GM12878 (cell line): ENCODE results near the gene ZCCHC24. TPM values are rescaled to one million over a fixed set of nuclear protein-coding genes. Genes with fewer than 3 reads are reported as not detected.

ENCODE experiments used
- ATAC-seq: fragments of 200-7000 bp; cut with Tn5 transposase; 3 replicates; pipeline ENCODE4 v1.9.1; 2020; ENCODE audit warnings: mild to moderate bottlenecking, moderate library complexity
- BruUV-seq: library from RNA; stranded (reverse); fragments of 400-500 nt; replicated peaks from 2 replicates; lab custom pipeline; 2021; lab: Mats Ljungman, UMichigan
- CTCF ChIA-PET: fragments of 300-600 bp; sonication (Branson Sonifier 250); formaldehyde crosslinking; extraction: SDS; loops from one replicate; lab custom pipeline; 2021; ENCODE audit warnings: inconsistent platforms; lab: Yijun Ruan, JAX
- POLR2A ChIA-PET: fragments of 350-600 bp; formaldehyde crosslinking; extraction: SDS; loops from one replicate; lab custom pipeline; 2021; ENCODE audit warnings: inconsistent platforms; lab: Charles Lee
- RAD21 ChIA-PET: fragments of 300-600 bp; sonication (Branson Sonifier 250); formaldehyde crosslinking; loops from one replicate; lab custom pipeline; 2023; ENCODE audit warnings: antibody characterized with exemption; ENCODE audit not compliant: unreplicated experiment; lab: Charles Lee
- SMC1A ChIA-PET: fragments of 300-600 bp; sonication (Branson Sonifier 250); formaldehyde crosslinking; loops from one replicate; lab custom pipeline; 2023; ENCODE audit not compliant: unreplicated experiment, uncharacterized antibody; lab: Charles Lee
- DNase-seq: peaks from one replicate; pipeline ENCODE4 v3.0.0-alpha.2; 2011; ENCODE audit warnings: low read depth, low spot score
- FAIRE-seq: peaks from 3 replicates; lab custom pipeline; 2011; peaks lifted over from hg19 to GRCh38; lab: Jason Lieb, UNC
- H2AFZ ChIP-seq: 2 replicates; pipeline ENCODE4 v1.6.0; 2011; ENCODE audit warnings: low read depth, low read length, control low read depth; ENCODE audit not compliant: control insufficient read depth
- H3K27ac ChIP-seq: 2 replicates; pipeline ENCODE4 v1.5.1; 2011; ENCODE audit warnings: control low read depth; ENCODE audit not compliant: control insufficient read depth, insufficient read depth
- H3K27me3 ChIP-seq, 2 experiments: replicated peaks in 1 of 2; 2 replicates each; pipeline versions ENCODE4 v1.6.0 to v1.6.1; 2011; ENCODE audit warnings: low read length in 1 of 2; ENCODE audit not compliant: control insufficient read depth in 2 of 2, insufficient read depth in 2 of 2
- H3K36me3 ChIP-seq, 2 experiments: 2 replicates each; pipeline ENCODE4 v1.5.1; 2011; ENCODE audit warnings: low read length in 1 of 2; ENCODE audit not compliant: control insufficient read depth in 2 of 2, insufficient read depth in 2 of 2
- H3K4me1 ChIP-seq: 2 replicates; pipeline ENCODE4 v1.6.1; 2011; ENCODE audit warnings: mild to moderate bottlenecking, low read length, moderate library complexity, mixed read lengths; ENCODE audit not compliant: control insufficient read depth, insufficient read depth
- H3K4me2 ChIP-seq: 2 replicates; pipeline ENCODE4 v1.6.0; 2011; ENCODE audit warnings: control low read depth; ENCODE audit not compliant: control insufficient read depth, insufficient read depth
- H3K4me3 ChIP-seq: fragments of 200-600 bp; sonication (generic); 2 replicates; pipeline ENCODE4 v1.5.1; 2016
- H3K79me2 ChIP-seq: 2 replicates; pipeline ENCODE4 v1.6.0; 2011; ENCODE audit warnings: low read length; ENCODE audit not compliant: control insufficient read depth, insufficient read depth
- H3K9ac ChIP-seq: 2 replicates; pipeline ENCODE4 v1.8.0; 2011; ENCODE audit warnings: low read length, control low read depth, mixed read lengths; ENCODE audit not compliant: control insufficient read depth, insufficient read depth
- H3K9me3 ChIP-seq: replicated peaks from 3 replicates; pipeline ENCODE4 v1.5.1; 2011; ENCODE audit warnings: mild to moderate bottlenecking, low read length; ENCODE audit not compliant: control insufficient read depth, insufficient read depth
- H4K20me1 ChIP-seq: 2 replicates; pipeline ENCODE4 v1.6.0; 2011; ENCODE audit not compliant: control insufficient read depth, insufficient read depth
- HSF1 ChIP-seq: fragments of 150-350 bp; IDR thresholded peaks from 2 replicates; pipeline ENCODE4 v1.6.1; 2014; ENCODE audit warnings: mild to moderate bottlenecking, low read depth, low read length
- POLR2A ChIP-seq: IDR thresholded peaks from 2 replicates; pipeline ENCODE4 v1.6.1; 2011; ENCODE audit warnings: low read depth, mild to moderate bottlenecking, low read length
- POLR2AphosphoS2 ChIP-seq: IDR thresholded peaks from 2 replicates; pipeline ENCODE4 v1.6.1; 2011; ENCODE audit warnings: low read depth, mild to moderate bottlenecking, low read length, improper control_type of control experiment, moderate library complexity
- SP1 ChIP-seq: IDR thresholded peaks from one replicate; pipeline ENCODE4 v1.6.1; 2011; ENCODE audit warnings: low read depth, low read length
- STAT1 ChIP-seq: fragments of 450-650 bp; conservative IDR thresholded peaks from 2 replicates; pipeline ENCODE4 v1.6.1; 2014; ENCODE audit warnings: antibody characterized with exemption, mild to moderate bottlenecking
- ZNF207 ChIP-seq: fragments of 450-650 bp; IDR thresholded peaks from 2 replicates; pipeline ENCODE4 v1.6.1; 2014; ENCODE audit warnings: antibody characterized with exemption, mild to moderate bottlenecking, borderline replicate concordance
- ZNF274 ChIP-seq: IDR thresholded peaks from one replicate; pipeline ENCODE4 v1.8.0; 2011; ENCODE audit not compliant: insufficient read length, insufficient read depth
- WGBS: methylation state at CpG from one replicate; pipeline ENCODE4 v1.1.6; 2016; ENCODE audit warnings: low lambda C conversion rate; ENCODE audit not compliant: insufficient replicate concordance, insufficient coverage; ENCODE audit errors: missing lambda C conversion rate; 5-methylcytosine and 5-hydroxymethylcytosine counted together
- in situ Hi-C: fragments of 300-500 bp; cut with MboI; formaldehyde crosslinking; loops from 9 replicates; pipeline ENCODE4 v1.14.3; 2018; ENCODE audit warnings: mixed read lengths
- intact Hi-C: fragments of 100-400 bp; cut with micrococcal nuclease; formaldehyde crosslinking; loops from one replicate; pipeline ENCODE4 v1.14.2; 2022; ENCODE audit not compliant: unreplicated experiment
- polyA plus RNA-seq, 11 experiments: library from polyadenylated mRNA; depleted of rRNA in 4 of 11; unstranded in 6 of 11; stranded (reverse) in 5 of 11; fragments of >200 nt; fragmentation: Nextera tagmentation in 4 of 11; fragmentation: Illumina TruSeq in 1 of 11; extraction: Ambion mirVana in 4 of 11; extraction: Trizol in 1 of 11; gene quantifications; 1 replicate in 1 of 11; 2 replicates in 10 of 11; pipeline versions ENCODE4 v1.2.1 to v1.2.3, GENCODE V29; 2011 to 2016; ENCODE audit warnings: inconsistent platforms in 2 of 11, missing spikeins in 2 of 11, low read depth in 1 of 11
- total RNA-seq, 4 experiments: library from RNA; depleted of rRNA in 3 of 4; stranded (reverse); fragments of >200 nt in 3 of 4; fragmentation: Illumina TruSeq in 1 of 4; extraction: Trizol in 1 of 4; gene quantifications; 2 replicates each; pipeline versions ENCODE4 v1.2.1 to v1.2.3, GENCODE V29; 2013 to 2021
- TF ChIP-seq, protein P1 (sequence below): fragments of 450-650 bp; formaldehyde crosslinking; IDR thresholded peaks from 2 replicates; pipeline ENCODE4 v1.4.0; 2020; ENCODE audit warnings: mild to moderate bottlenecking, moderate library complexity

The ZCCHC24 gene
- total and polyA plus RNA-seq, 10 of the 15 experiments (the other 5 are each of a cell fraction or from before 2014, with no cell fraction given) = 0.02 to 0.62 (median 0.04) TPM; not detected in 4

- WGBS = 35% methylated on average over 4 of the region's 4 CpGs
- Histone ChIP-seq H3K9me3 (no peaks in the 10 kb centered on the region; the same call in 1 of the 3 replicates), H3K4me1 (no peaks in the 10 kb centered on the region), H3K4me2 (no peak overlapping the region), H3K4me3 (no peak overlapping the region), H3K9ac (no peak overlapping the region), H3K27ac (no peak overlapping the region), H2AFZ (no peak overlapping the region), H3K36me3 (no peaks in the 10 kb centered on the region), H3K79me2 (no peaks in the 10 kb centered on the region), H4K20me1 (no peaks in the 10 kb centered on the region), H3K27me3 (no peaks in the 10 kb centered on the region; a peak in 2 of 4 replicates)
- ChIA-PET SMC1A (interaction anchor here (1.0 to 2.8 kb wide), 7 partner anchors 19 to 114 kb away, joined by 3 to 36 read pairs (median 4); no protein-coding TSS in a partner anchor), CTCF (interaction anchor here (0.8 to 5.1 kb wide), 15 partner anchors 10 to 117 kb away, joined by 3 to 100 read pairs (median 14); partner anchors contain the start of gene PPIF), RAD21 (interaction anchor here (1.0 to 2.8 kb wide), 5 partner anchors 10 to 115 kb away, joined by 3 to 25 read pairs (median 4); no protein-coding TSS in a partner anchor), POLR2A (no interaction called here)
- no peak for DNase-seq
- in situ Hi-C loops (no loop called here), intact Hi-C loops (no loop called here)
- no peak for ATAC-seq
- FAIRE-seq = no peak
- BruUV-seq = no TSS peak
- no peak for TF ChIP-seq POLR2A
Observed at GRCh38 chr10:79372871-79373270, 72.6 kb downstream of the ZCCHC24 start.

DNA sequence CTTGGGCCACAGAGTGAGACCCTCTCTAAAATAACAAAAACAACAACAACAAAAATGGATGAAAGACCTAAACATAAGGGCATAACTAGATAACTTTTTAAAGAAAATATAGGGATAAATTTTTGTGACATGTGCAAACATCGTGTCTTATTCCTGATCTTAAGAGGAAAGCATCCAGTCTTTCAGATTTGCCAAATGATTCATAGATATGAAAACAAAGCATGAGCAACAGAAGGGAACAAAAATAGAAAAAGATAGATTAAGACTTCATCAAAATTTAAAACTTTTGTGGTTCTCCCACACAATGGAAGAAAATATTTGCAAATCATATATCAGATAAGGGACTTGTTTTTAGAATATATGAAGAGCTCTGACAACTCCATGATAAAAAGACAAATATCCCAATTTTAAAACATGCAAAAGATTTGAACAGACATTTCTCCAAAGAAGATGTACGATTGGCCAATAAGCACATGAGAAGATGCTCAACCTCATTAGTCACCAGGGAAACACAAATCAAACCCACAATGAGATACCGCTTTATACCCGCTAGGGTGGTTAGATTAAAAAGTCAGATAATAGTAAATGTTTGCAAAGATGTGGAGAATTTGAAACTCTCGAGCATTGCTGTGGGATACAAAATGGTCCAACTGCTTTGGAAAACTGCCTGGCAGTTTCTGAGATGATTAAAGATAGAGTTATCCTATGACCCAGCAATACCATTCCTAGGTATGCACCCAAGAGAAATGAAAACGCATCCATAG is 77.8 kb downstream of the ZCCHC24 start:
- SMC1A ChIA-PET = no interaction called here
- CTCF ChIA-PET = no interaction called here
- Histone ChIP-seq H3K27ac (no peak overlapping the region), H3K4me2 (no peak overlapping the region), H3K36me3 (no peaks in the 10 kb centered on the region), H4K20me1 (no peaks in the 10 kb centered on the region), H3K4me1 (no peaks in the 10 kb centered on the region), H3K27me3 (no peaks in the 10 kb centered on the region; a peak in 2 of 4 replicates), H3K9ac (no peak overlapping the region), H3K9me3 (no peaks in the 10 kb centered on the region; the same call in 1 of the 3 replicates), H2AFZ (no peak overlapping the region), H3K4me3 (no peak overlapping the region), H3K79me2 (no peaks in the 10 kb centered on the region)
- no TSS peak for BruUV-seq
- FAIRE-seq (no peak), DNase-seq (no peak), ATAC-seq (no peak)
- POLR2A ChIA-PET = interaction anchor here (0.5 kb wide), 1 partner anchor 103 kb away, joined by 4 read pairs; no protein-coding TSS in a partner anchor
- RAD21 ChIA-PET = no interaction called here
- in situ Hi-C loops (no loop called here), intact Hi-C loops (no loop called here)
- TF ChIP-seq SP1 (no peak), ZNF274 (no peak), STAT1 (no peak), HSF1 (no peak), ZNF207 (no peak), POLR2A (no peak), POLR2AphosphoS2 (no peak)
- TF ChIP-seq, protein P1, sequence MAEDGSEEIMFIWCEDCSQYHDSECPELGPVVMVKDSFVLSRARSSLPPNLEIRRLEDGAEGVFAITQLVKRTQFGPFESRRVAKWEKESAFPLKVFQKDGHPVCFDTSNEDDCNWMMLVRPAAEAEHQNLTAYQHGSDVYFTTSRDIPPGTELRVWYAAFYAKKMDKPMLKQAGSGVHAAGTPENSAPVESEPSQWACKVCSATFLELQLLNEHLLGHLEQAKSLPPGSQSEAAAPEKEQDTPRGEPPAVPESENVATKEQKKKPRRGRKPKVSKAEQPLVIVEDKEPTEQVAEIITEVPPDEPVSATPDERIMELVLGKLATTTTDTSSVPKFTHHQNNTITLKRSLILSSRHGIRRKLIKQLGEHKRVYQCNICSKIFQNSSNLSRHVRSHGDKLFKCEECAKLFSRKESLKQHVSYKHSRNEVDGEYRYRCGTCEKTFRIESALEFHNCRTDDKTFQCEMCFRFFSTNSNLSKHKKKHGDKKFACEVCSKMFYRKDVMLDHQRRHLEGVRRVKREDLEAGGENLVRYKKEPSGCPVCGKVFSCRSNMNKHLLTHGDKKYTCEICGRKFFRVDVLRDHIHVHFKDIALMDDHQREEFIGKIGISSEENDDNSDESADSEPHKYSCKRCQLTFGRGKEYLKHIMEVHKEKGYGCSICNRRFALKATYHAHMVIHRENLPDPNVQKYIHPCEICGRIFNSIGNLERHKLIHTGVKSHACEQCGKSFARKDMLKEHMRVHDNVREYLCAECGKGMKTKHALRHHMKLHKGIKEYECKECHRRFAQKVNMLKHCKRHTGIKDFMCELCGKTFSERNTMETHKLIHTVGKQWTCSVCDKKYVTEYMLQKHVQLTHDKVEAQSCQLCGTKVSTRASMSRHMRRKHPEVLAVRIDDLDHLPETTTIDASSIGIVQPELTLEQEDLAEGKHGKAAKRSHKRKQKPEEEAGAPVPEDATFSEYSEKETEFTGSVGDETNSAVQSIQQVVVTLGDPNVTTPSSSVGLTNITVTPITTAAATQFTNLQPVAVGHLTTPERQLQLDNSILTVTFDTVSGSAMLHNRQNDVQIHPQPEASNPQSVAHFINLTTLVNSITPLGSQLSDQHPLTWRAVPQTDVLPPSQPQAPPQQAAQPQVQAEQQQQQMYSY (CRISPR knock-in tag) = no peak
- 53% methylated on average over 6 of the region's 6 CpGs for WGBS
